Body of pancreas (tissue), 4 donors: Measurements from ENCODE around the gene VPS45.

Experiments used
- CTCF ChIP-seq, 7 experiments: fragments of 450-650 bp in 4 of 7; fragments of 200-600 bp in 3 of 7; sonication (generic) in 3 of 7; IDR thresholded peaks; one replicate each; pipeline ENCODE4 v1.5.1; 2016 to 2019; ENCODE audit warnings: antibody characterized with exemption in 7 of 7
- POLR2A ChIP-seq, 3 donors: fragments of 450-650 bp; IDR thresholded peaks; one replicate each; pipeline ENCODE4 v1.6.1; 2016; ENCODE audit warnings: antibody characterized with exemption in 3 of 3, mild to moderate bottlenecking in 2 of 3

- no peak for TF ChIP-seq CTCF (IDR thresholded peaks at IDR 0.05)
- TF ChIP-seq POLR2A (IDR thresholded peaks at IDR 0.05), result no peak
Measured at GRCh38 chr1:150076985-150077384, 9.4 kb downstream of the VPS45 start.
